ENCODE results near the gene UBAC2. TPM values are rescaled to one million over a fixed set of nuclear protein-coding genes. Genes with fewer than 3 reads are reported as not detected.

UBAC2 gene
- total and polyA plus RNA-seq, 2 of the 4 experiments (the other 2 are of a cell fraction) = 20.8 to 36.3 TPM

DNA sequence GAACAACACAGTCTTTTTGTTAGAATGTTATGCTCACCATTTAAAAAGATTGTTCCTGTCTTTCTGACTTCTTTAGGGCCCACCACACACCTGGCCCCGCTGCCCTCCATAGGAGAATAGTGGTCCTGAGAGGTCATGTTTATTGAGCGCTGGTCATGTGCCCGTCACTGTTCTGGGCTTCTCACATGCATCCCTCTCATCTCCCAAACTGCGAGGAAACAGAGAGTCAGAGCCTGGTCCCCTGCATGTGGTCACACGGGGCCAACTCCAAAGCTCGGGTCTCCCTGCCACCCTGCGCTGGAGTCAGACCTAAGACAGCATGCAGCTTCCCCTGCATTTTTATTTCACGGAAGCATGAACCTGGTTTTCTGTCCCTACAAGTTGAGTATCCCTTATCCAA lies 177.0 kb downstream of the UBAC2 start:
- no peak overlapping the region for H3K4me3 ChIP-seq (ENCODE audit: insufficient read depth, low read depth, low read length)
- no peak overlapping the region for H2AK9ac ChIP-seq (replicated peaks; ENCODE audit: low read depth, low read length, poor library complexity)
- H3K4me2 ChIP-seq (ENCODE audit: low read depth, low read length) = no peak overlapping the region
- no peak overlapping the region for H2AFZ ChIP-seq (replicated peaks; ENCODE audit: low read length, poor library complexity)
- no peak overlapping the region for H2BK120ac ChIP-seq (ENCODE audit: low read depth, low read length)
- in situ Hi-C loops (cut with MboI; ENCODE audit: low sequenced_read_pairs) (no loop called here), dilution Hi-C loops (cut with HindIII; ENCODE audit: low sequenced_read_pairs, unreplicated experiment) (no loop called here), intact Hi-C loops (cut with micrococcal nuclease) (no loop called here)
- no peak overlapping the region for H3K27ac ChIP-seq (ENCODE audit: insufficient read depth, low read length)
- H4K5ac ChIP-seq (ENCODE audit: low read depth, low read length) = no peak overlapping the region
- H3K56ac ChIP-seq (ENCODE audit: extremely low read depth, insufficient read depth, low read length) = no peak overlapping the region
- WGBS, 2 experiments (ENCODE audit: extremely low coverage in 2 of 2, insufficient read length in 1 of 2) = 100% methylated on average over 1 of the region's 8 CpGs; no CpG with 5 or more reads in 1 of the 2 experiments
- H2BK5ac ChIP-seq (ENCODE audit: low read depth, low read length, poor library complexity, severe bottlenecking) = no peak overlapping the region
- H3K27me3 ChIP-seq (ENCODE audit: control insufficient read depth, insufficient read depth, low read length) = no peaks in the 10 kb centered on the region
- peaks cover under 1% of the 10 kb centered on the region; the same call in 1 of the 2 replicates for H4K20me1 ChIP-seq (ENCODE audit: insufficient read depth, low read length)
- TF ChIP-seq, protein P1, sequence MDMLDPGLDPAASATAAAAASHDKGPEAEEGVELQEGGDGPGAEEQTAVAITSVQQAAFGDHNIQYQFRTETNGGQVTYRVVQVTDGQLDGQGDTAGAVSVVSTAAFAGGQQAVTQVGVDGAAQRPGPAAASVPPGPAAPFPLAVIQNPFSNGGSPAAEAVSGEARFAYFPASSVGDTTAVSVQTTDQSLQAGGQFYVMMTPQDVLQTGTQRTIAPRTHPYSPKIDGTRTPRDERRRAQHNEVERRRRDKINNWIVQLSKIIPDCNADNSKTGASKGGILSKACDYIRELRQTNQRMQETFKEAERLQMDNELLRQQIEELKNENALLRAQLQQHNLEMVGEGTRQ (IDR thresholded peaks at IDR 0.05; ENCODE audit: low read depth, low read length) = no peak
- TF ChIP-seq FOS (IDR thresholded peaks at IDR 0.05; ENCODE audit: low read depth, low read length) (no peak), SMC3 (IDR thresholded peaks at IDR 0.05; ENCODE audit: low read depth, low read length) (no peak), CEBPB (IDR thresholded peaks at IDR 0.05; ENCODE audit: low read depth, low read length) (no peak), POLR2A (IDR thresholded peaks at IDR 0.05; ENCODE audit: low read depth, low read length) (no peak), RFX5 (IDR thresholded peaks at IDR 0.05; ENCODE audit: low read depth, low read length) (no peak), BHLHE40 (IDR thresholded peaks at IDR 0.05; ENCODE audit: low read depth, low read length) (no peak), NFE2L2 (IDR thresholded peaks at IDR 0.05; ENCODE audit: low read depth, low read length) (no peak), CHD1 (IDR thresholded peaks at IDR 0.05; ENCODE audit: low read depth, low read length) (no peak), MAFK (IDR thresholded peaks at IDR 0.05; ENCODE audit: low read depth, low read length) (no peak), MXI1 (IDR thresholded peaks at IDR 0.05; ENCODE audit: borderline replicate concordance, low read depth, low read length) (no peak), RCOR1 (IDR thresholded peaks at IDR 0.05; ENCODE audit: insufficient replicate concordance, low read length) (no peak), RAD21 (IDR thresholded peaks at IDR 0.05; ENCODE audit: low read length) (no peak), MAZ (IDR thresholded peaks at IDR 0.05; ENCODE audit: borderline replicate concordance, low read depth, low read length) (no peak)
- TF ChIP-seq, protein P2, sequence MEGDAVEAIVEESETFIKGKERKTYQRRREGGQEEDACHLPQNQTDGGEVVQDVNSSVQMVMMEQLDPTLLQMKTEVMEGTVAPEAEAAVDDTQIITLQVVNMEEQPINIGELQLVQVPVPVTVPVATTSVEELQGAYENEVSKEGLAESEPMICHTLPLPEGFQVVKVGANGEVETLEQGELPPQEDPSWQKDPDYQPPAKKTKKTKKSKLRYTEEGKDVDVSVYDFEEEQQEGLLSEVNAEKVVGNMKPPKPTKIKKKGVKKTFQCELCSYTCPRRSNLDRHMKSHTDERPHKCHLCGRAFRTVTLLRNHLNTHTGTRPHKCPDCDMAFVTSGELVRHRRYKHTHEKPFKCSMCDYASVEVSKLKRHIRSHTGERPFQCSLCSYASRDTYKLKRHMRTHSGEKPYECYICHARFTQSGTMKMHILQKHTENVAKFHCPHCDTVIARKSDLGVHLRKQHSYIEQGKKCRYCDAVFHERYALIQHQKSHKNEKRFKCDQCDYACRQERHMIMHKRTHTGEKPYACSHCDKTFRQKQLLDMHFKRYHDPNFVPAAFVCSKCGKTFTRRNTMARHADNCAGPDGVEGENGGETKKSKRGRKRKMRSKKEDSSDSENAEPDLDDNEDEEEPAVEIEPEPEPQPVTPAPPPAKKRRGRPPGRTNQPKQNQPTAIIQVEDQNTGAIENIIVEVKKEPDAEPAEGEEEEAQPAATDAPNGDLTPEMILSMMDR (conservative IDR thresholded peaks at IDR 0.05; ENCODE audit: low read depth, low read length) = no peak
- TF ChIP-seq, protein P3, sequence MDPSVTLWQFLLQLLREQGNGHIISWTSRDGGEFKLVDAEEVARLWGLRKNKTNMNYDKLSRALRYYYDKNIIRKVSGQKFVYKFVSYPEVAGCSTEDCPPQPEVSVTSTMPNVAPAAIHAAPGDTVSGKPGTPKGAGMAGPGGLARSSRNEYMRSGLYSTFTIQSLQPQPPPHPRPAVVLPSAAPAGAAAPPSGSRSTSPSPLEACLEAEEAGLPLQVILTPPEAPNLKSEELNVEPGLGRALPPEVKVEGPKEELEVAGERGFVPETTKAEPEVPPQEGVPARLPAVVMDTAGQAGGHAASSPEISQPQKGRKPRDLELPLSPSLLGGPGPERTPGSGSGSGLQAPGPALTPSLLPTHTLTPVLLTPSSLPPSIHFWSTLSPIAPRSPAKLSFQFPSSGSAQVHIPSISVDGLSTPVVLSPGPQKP (IDR thresholded peaks at IDR 0.05; ENCODE audit: borderline replicate concordance, low read depth, low read length) = no peak
- ChIA-PET CTCF (no interaction called here), POLR2A (ENCODE audit: unreplicated experiment) (no interaction called here)
- DNase-seq (no peak), ATAC-seq (ENCODE audit: low read depth) (no peak)
- no TSS peak for BruUV-seq (replicated peaks)
- peaks cover 3% of the 10 kb centered on the region; the same call in 1 of the 2 replicates for H3K9me1 ChIP-seq (ENCODE audit: insufficient read depth, low read length)
- no peaks in the 10 kb centered on the region for H3K9me3 ChIP-seq (ENCODE audit: control insufficient read depth, insufficient read depth, low read length)
- no peak overlapping the region for H4K8ac ChIP-seq (ENCODE audit: low read depth in 2 of 2, low read length in 2 of 2)
- H4K91ac ChIP-seq (ENCODE audit: insufficient read depth, low read depth, low read length) = no peak overlapping the region
- no peak overlapping the region for H3K9ac ChIP-seq (ENCODE audit: low read depth, low read length)
- no peak overlapping the region for H3K18ac ChIP-seq (ENCODE audit: low read depth, low read length)
- H3K36me3 ChIP-seq (ENCODE audit: control insufficient read depth, insufficient read depth, low read length) = peaks cover 6% of the 10 kb centered on the region; the same call in 1 of the 2 replicates
- no peak overlapping the region for H3K23ac ChIP-seq (ENCODE audit: low read depth, low read length)
- H2BK20ac ChIP-seq (ENCODE audit: low read depth, low read length) = no peak overlapping the region
- H3K4me1 ChIP-seq (ENCODE audit: control insufficient read depth, insufficient read depth, low read length) = no peaks in the 10 kb centered on the region
- no peak overlapping the region for H2AK5ac ChIP-seq (ENCODE audit: low read depth, low read length)
- H3K79me1 ChIP-seq (ENCODE audit: low read depth in 1 of 2, low read length in 2 of 2) = no peaks in the 10 kb centered on the region; a peak in 1 of 4 replicates
- H2BK15ac ChIP-seq (ENCODE audit: low read depth, low read length) = no peak overlapping the region
- no peak overlapping the region for H3K4ac ChIP-seq (ENCODE audit: low read depth, low read length)
- H3K14ac ChIP-seq (replicated peaks; ENCODE audit: low read depth, low read length) = no peak overlapping the region

Measured in IMR-90 (cell line).